Right lobe of liver (tissue), 6 donors: ENCODE measurements around the gene LCP1. TPM values are rescaled to one million over a fixed set of nuclear protein-coding genes. Genes with fewer than 3 reads are reported as not detected.

ENCODE experiments used
- ATAC-seq, 4 donors: fragments of 200-7000 bp; cut with Tn5 transposase; one replicate each; pipeline ENCODE4 v1.9.1; 2020; ENCODE audit warnings: mild to moderate bottlenecking in 4 of 4, moderate library complexity in 4 of 4
- DNase-seq, 3 donors: peaks; one replicate each; pipeline ENCODE4 v3.0.0-alpha.2; 2020
- H3K27ac ChIP-seq, 3 donors: fragments of 200-600 bp; one replicate each; pipeline ENCODE4 v1.8.0; 2022
- H3K27me3 ChIP-seq, 2 donors: fragments of 200-600 bp; one replicate each; pipeline ENCODE4 v1.8.0; 2022
- H3K36me3 ChIP-seq, 4 donors: fragments of 200-600 bp; sonication (generic) in 1 of 4; one replicate each; pipeline versions ENCODE4 v1.5.1 to v1.8.0; 2017 to 2022; ENCODE audit warnings: control low read depth in 1 of 4
- H3K4me1 ChIP-seq, 4 donors: fragments of 200-600 bp; sonication (generic) in 1 of 4; one replicate each; pipeline versions ENCODE4 v1.5.1 to v1.8.0; 2017 to 2022; ENCODE audit warnings: control low read depth in 1 of 4
- H3K4me3 ChIP-seq, 3 donors: fragments of 200-600 bp; one replicate each; pipeline ENCODE4 v1.8.0; 2022
- H3K9me3 ChIP-seq, 4 donors: fragments of 200-600 bp; sonication (generic) in 1 of 4; one replicate each; pipeline versions ENCODE4 v1.5.1 to v1.8.0; 2017 to 2022; ENCODE audit warnings: control low read depth in 1 of 4
- POLR2A ChIP-seq: fragments of 450-650 bp; IDR thresholded peaks from one replicate; pipeline ENCODE4 v1.6.1; 2017; ENCODE audit warnings: antibody characterized with exemption, mild to moderate bottlenecking
- WGBS: methylation state at CpG from one replicate; pipeline ENCODE4 v1.1.6; 2018; ENCODE audit warnings: low coverage, low lambda C conversion rate; ENCODE audit not compliant: insufficient coverage; ENCODE audit errors: missing lambda C conversion rate; 5-methylcytosine and 5-hydroxymethylcytosine counted together
- intact Hi-C, 2 donors: fragments of 100-400 bp; cut with DNase I; formaldehyde crosslinking; loops; one replicate each; pipeline versions ENCODE4 v1.11.2 to v1.14.1; 2022
- total RNA-seq, 6 experiments: library from RNA; depleted of rRNA in 2 of 6; stranded (reverse); fragments of >200 nt in 2 of 6; fragmentation: NEBNext Ultra II Directional in 3 of 6; extraction: Animal tissue kit (Norgen Biotek cat#: 25700) in 3 of 6; gene quantifications; one replicate each; pipeline versions ENCODE4 v1.1.0 to v1.2.4, GENCODE V29; 2016 to 2023
- TF ChIP-seq, protein P1 (sequence below), 4 donors: fragments of 200-600 bp in 3 of 4; fragments of 450-650 bp in 1 of 4; IDR thresholded peaks; one replicate each; pipeline versions ENCODE4 v1.5.1 to v1.8.0; 2016 to 2022; ENCODE audit warnings: antibody characterized with exemption in 4 of 4, mild to moderate bottlenecking in 2 of 4
- donor health status: DM: no; HTN: yes; CAD: no.
- donor health status: DM: no; HTN: no; CAD: no.
- donor health status: DM: no; HTN: no; CAD: no.
- donor health status: DM: no; HTN: yes; CAD: no.
- donor health status: DM: no; HTN: yes; CAD: no.

The LCP1 gene
- total RNA-seq, 6 experiments from 2014 or later = 19.7 to 58.1 (median 22.8) TPM

DNA sequence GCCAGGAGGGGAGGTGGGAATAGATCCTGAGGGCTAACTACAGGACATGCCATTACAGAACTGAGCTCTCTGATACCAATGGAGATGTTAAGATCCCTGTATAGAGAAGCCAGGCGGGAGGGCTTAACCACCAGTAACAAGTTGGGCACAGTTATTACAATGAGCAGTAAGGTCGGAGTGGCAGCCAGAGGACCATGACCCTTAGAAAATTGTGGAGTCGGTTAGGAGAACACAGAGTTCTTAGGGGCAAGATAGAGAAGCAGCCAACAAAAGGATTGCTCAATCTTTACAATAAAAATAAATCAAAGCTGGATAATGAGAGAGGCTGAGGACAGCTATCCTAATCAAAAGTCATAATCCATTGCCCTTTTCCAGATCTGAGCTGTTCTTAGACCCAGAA, 87.5 kb downstream of the LCP1 start:
- WGBS = 33% methylated on average over 3 of the region's 3 CpGs
- intact Hi-C loops = no loop called here
- ATAC-seq (peak; percentile 6 to 74 (median 56)), DNase-seq (peak in 1 of 3 donors; percentile 69)
- peaks cover 0 to 68% (median 13%) of the 10 kb centered on the region in 4 donors for H3K4me1 ChIP-seq
- H3K36me3 ChIP-seq = peaks cover 0 to 8% (median 2%) of the 10 kb centered on the region in 4 donors
- H3K27me3 ChIP-seq = no peaks in the 10 kb centered on the region
- H3K27ac ChIP-seq = peak overlapping the region in 2 of 3 donors; percentile 95 to 97
- H3K9me3 ChIP-seq = no peaks in the 10 kb centered on the region
- TF ChIP-seq, protein P1, sequence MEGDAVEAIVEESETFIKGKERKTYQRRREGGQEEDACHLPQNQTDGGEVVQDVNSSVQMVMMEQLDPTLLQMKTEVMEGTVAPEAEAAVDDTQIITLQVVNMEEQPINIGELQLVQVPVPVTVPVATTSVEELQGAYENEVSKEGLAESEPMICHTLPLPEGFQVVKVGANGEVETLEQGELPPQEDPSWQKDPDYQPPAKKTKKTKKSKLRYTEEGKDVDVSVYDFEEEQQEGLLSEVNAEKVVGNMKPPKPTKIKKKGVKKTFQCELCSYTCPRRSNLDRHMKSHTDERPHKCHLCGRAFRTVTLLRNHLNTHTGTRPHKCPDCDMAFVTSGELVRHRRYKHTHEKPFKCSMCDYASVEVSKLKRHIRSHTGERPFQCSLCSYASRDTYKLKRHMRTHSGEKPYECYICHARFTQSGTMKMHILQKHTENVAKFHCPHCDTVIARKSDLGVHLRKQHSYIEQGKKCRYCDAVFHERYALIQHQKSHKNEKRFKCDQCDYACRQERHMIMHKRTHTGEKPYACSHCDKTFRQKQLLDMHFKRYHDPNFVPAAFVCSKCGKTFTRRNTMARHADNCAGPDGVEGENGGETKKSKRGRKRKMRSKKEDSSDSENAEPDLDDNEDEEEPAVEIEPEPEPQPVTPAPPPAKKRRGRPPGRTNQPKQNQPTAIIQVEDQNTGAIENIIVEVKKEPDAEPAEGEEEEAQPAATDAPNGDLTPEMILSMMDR (IDR thresholded peaks at IDR 0.05) = no peak
- TF ChIP-seq POLR2A = no peak
- peak overlapping the region in 1 of 3 donors; percentile 14 for H3K4me3 ChIP-seq

DNA sequence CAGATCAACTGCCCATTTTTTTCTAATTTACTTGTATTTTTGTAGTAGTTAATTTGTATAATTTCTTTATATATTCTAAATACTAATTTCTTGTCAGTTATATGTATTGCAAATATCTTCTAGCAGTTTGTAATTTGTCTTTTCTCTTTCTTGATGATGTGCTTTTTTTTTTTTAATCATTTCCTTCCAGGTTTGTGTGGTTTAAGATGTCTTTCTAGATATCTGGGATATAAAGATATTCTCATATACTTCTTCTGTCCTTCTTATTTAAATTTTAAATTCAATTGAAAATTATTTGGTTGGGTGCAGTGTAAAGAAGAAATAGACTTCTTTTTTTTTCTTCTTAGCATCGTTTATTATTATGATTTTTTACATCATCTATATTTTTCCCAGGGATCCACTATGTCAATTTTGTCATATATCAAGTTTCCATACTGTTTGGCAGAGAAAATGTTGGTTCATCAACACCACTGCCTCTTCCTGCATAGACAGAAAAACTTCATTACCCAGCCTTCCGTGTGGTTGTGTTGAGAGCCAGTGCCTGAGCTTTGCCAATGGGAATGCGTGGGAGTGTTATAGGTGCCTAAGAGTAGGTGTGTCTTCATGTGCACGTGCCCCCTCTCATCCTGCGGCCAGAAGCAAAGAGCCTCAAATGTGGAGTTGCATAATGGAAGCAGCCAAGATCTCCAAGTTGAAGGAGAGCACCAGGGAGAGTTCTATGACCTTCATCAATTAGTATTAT, 93.0 kb downstream of the LCP1 start:
- Histone ChIP-seq H3K4me1 (peaks cover 0 to 16% (median 0%) of the 10 kb centered on the region in 4 donors), H3K27me3 (no peaks in the 10 kb centered on the region), H3K27ac (no peak overlapping the region), H3K4me3 (no peak overlapping the region), H3K9me3 (no peaks in the 10 kb centered on the region), H3K36me3 (peaks cover 0 to 48% (median 21%) of the 10 kb centered on the region in 4 donors)
- ATAC-seq (peak; percentile 46 to 59 (median 50)), DNase-seq (no peak)
- WGBS = 50% methylated on average over 5 of the region's 5 CpGs
- TF ChIP-seq POLR2A = no peak
- TF ChIP-seq, protein P1 (IDR thresholded peaks at IDR 0.05) = no peak
- intact Hi-C loops = no loop called here

GRCh38 chr13:46087481-46087880, 94.5 kb downstream of the LCP1 start:
- ATAC-seq (peak in 1 of 4 donors; percentile 21), DNase-seq (no peak)
- Histone ChIP-seq H3K36me3 (peaks cover 0 to 63% (median 28%) of the 10 kb centered on the region in 4 donors), H3K4me3 (no peak overlapping the region), H3K27me3 (no peaks in the 10 kb centered on the region), H3K4me1 (peaks cover 0 to 8% (median 0%) of the 10 kb centered on the region in 4 donors), H3K9me3 (no peaks in the 10 kb centered on the region), H3K27ac (peak overlapping the region in 1 of 3 donors; percentile 3)
- TF ChIP-seq, protein P1 (IDR thresholded peaks at IDR 0.05) = no peak
- TF ChIP-seq POLR2A = no peak
- intact Hi-C loops = no loop called here

- ATAC-seq (peak in 3 of 4 donors; percentile 4 to 28 (median 20)), DNase-seq (no peak)
- TF ChIP-seq, protein P1 (IDR thresholded peaks at IDR 0.05) = no peak
- TF ChIP-seq POLR2A = no peak
- peak overlapping the region in 1 of 3 donors; percentile 3 for H3K27ac ChIP-seq
- no peaks in the 10 kb centered on the region for H3K9me3 ChIP-seq
- H3K4me1 ChIP-seq = peaks cover 0 to 8% (median 0%) of the 10 kb centered on the region in 4 donors
- 90% methylated on average over 3 of the region's 12 CpGs for WGBS
- H3K4me3 ChIP-seq = no peak overlapping the region
- intact Hi-C loops = no loop called here
- H3K27me3 ChIP-seq = no peaks in the 10 kb centered on the region
- peaks cover 0 to 68% (median 31%) of the 10 kb centered on the region in 4 donors for H3K36me3 ChIP-seq
Measured at GRCh38 chr13:46086985-46087384, 95.0 kb downstream of the LCP1 start.
